Lower leg skin (tissue), 4 donors: Measurements from ENCODE around the gene PLEKHM3. TPM values are rescaled to one million over a fixed set of nuclear protein-coding genes. Genes with fewer than 3 reads are reported as not detected.

Source experiments
- DNase-seq, 2 donors: peaks; one replicate each; pipeline ENCODE4 v3.0.0-alpha.2; 2019; ENCODE audit warnings: low spot score in 2 of 2
- H3K4me3 ChIP-seq: fragments of 200-600 bp; sonication (generic); 2 replicates; pipeline ENCODE4 v1.5.1; 2017; ENCODE audit warnings: mild to moderate bottlenecking, low read depth; ENCODE audit not compliant: poor library complexity, severe bottlenecking
- CTCF ChIP-seq, 3 donors: fragments of 450-650 bp; IDR thresholded peaks; one replicate each; pipeline ENCODE4 v1.5.1; 2016; ENCODE audit warnings: antibody characterized with exemption in 3 of 3, mild to moderate bottlenecking in 3 of 3, moderate library complexity in 2 of 3
- POLR2A ChIP-seq, 2 donors: fragments of 450-650 bp; IDR thresholded peaks; one replicate each; pipeline ENCODE4 v1.6.1; 2016 to 2017; ENCODE audit warnings: antibody characterized with exemption in 2 of 2, mild to moderate bottlenecking in 1 of 2, moderate library complexity in 1 of 2
- WGBS, 2 donors: methylation state at CpG; one replicate each; pipeline ENCODE4 v1.1.5; 2018; 5-methylcytosine and 5-hydroxymethylcytosine counted together
- intact Hi-C: fragments of 100-400 bp; cut with DNase I; formaldehyde crosslinking; loops from one replicate; pipeline ENCODE4 v1.15.0; 2023; ENCODE audit warnings: low total_unique reads
- total RNA-seq, 4 donors: library from RNA; depleted of rRNA; stranded (reverse); fragments of >200 nt; gene quantifications; one replicate each; pipeline ENCODE4 v1.1.0, GENCODE V29; 2016

The PLEKHM3 gene
- total RNA-seq, 4 donors from 2014 or later: 18.3 to 22.2 (median 19.4) TPM

- intact Hi-C loops: no loop called here
- WGBS, 2 donors: 72 to 74% methylated on average over 5 of the region's 5 CpGs
- no peak for DNase-seq
- no peak for TF ChIP-seq CTCF (IDR thresholded peaks at IDR 0.05)
- no peak for TF ChIP-seq POLR2A (IDR thresholded peaks at IDR 0.05)
- no peak overlapping the region for H3K4me3 ChIP-seq
These were observed 219.6 kb downstream of the PLEKHM3 start for GRCh38 chr2:207805566-207806226.

DNA sequence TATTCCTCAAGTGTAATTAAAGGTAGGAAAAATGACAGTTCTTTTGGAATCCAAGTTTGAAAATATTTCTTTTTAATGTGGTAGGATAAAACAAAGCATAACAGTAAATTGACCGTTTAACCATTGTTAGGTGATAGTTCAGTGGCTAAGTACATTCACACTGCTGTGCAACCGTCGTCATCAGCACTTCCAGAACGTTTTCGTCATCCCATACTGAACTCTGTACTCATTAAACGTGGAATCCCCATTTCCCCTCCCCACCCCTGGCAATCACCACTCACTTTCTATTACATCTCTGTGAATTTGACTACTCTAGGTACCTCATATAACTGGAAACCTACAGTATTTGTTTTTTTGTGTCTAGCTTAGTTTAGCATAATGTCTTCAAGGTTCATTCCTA, 222.7 kb downstream of the PLEKHM3 start:
- no peak for TF ChIP-seq POLR2A (IDR thresholded peaks at IDR 0.05)
- intact Hi-C loops: no loop called here
- no peak for DNase-seq
- H3K4me3 ChIP-seq: no peak overlapping the region
- 81 to 82% methylated on average over 6 of the region's 6 CpGs for WGBS, 2 donors

GRCh38 chr2:207801259-207801658, 224.1 kb downstream of the PLEKHM3 start:
- intact Hi-C loops: no loop called here
- 21 to 35% methylated on average over 3 of the region's 3 CpGs for WGBS, 2 donors
- no peak for TF ChIP-seq CTCF (IDR thresholded peaks at IDR 0.05)
- no peak for TF ChIP-seq POLR2A (IDR thresholded peaks at IDR 0.05)

DNA sequence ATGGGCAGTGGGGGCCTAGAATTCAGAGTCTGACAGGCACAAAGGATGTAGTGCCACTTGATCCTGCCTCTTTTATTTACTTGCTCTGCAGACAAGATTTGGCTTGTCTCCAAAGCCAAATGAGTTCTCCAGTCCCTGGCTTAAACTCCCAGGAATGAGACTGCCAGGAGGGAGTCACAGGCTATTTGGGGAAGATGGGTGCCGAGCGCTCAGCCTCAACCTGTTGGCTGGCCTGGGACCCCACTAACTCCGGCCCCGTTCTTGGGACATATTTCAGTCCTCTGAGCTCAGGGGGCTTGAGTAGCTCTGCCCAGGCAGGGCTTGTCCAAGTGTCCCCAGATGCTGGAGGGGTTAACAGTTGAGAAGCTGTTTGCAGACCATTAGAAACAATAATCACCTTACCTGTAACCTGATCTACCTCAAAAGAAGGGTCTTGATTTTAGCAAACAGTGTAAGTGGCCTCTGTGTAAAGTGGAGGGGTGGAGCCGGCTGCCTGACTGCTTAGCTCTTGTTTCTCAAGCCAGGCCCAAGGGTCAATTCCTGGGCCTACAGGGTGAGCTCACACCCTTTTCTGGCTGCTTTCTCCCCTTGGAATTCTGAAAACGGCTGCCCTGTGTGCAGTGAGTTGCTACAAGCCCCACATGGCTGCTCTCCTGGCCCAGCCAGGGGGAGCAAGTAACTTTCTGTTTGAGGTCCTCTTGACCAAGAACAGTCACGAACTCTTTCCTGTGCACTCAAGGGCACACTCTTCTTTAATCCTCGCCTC, 228.6 kb downstream of the PLEKHM3 start:
- DNase-seq: no peak
- no peak for TF ChIP-seq POLR2A (IDR thresholded peaks at IDR 0.05)
- TF ChIP-seq CTCF (IDR thresholded peaks at IDR 0.05): no peak
- H3K4me3 ChIP-seq: no peak overlapping the region
- 66% methylated on average over 8 of the region's 8 CpGs for WGBS, 2 donors
- intact Hi-C loops: no loop called here

More at GRCh38 chr2:207801259-207801658, 224.1 kb downstream of the PLEKHM3 start:
- H3K4me3 ChIP-seq: no peak overlapping the region
- DNase-seq: no peak

DNA sequence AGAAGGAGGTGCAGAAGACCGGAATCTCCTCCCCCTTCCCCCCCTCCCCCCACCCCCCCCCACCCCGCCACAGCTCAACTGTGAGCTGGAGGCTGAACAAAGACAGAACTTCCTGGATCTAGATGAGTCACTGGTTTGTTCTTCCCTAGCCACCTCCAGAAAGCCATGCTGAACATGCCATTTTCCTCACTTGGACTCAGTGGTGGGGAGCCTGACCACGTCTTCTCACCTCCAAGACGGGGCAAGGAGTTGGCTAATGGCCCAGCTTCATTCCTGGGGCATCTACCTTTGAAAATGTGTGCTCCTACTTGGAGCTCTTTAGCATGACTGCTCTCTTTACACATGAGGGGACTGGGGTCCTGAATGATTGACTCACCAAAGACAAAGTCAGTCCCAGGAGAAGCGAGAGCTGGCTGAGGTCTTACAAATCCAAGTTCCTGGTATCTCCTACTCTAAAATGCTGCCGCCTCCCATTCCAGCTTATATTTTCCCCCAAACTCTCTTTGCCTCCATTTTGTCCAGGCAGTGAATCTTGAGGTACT, 233.0 kb downstream of the PLEKHM3 start:
- TF ChIP-seq CTCF (IDR thresholded peaks at IDR 0.05): no peak
- TF ChIP-seq POLR2A (IDR thresholded peaks at IDR 0.05): no peak
- 44 to 51% methylated on average over 6 of the region's 6 CpGs for WGBS, 2 donors
- no peak overlapping the region for H3K4me3 ChIP-seq
- no peak for DNase-seq
- intact Hi-C loops: no loop called here

DNA sequence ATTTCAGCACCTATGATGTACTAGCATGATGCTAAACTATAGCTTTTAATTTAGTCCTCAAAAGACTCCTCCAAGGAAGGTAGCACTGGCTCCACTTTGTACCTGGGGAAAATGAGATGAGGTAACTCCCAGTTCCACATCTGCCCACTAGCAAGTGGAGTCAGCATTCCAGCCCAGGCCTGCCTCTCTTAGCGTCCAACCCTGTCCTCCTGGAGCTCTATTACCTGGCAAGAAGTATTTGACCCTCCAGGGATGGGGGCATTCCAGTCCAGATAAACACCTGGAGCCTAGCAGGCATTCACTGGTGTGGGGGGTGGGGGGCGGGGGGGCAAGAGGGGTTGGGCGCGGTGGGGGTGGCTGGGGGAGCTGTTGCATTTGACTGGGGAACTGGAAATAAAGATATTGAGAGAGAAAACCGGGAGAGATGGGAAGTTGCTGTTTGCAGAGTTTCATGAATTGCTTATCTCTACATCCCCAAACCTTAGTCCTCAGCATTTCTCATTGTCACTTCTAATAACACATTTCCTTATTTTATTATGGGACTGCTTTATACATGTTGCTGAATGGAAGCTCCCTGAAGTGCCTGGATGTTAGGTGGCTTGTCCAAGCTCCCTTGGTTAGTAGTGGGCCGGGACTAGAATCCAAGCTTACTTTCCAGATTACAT, 233.6 kb downstream of the PLEKHM3 start:
- TF ChIP-seq CTCF (IDR thresholded peaks at IDR 0.05) (no peak), POLR2A (IDR thresholded peaks at IDR 0.05) (no peak)
- no peak for DNase-seq
- 28 to 36% methylated on average over 6 of the region's 6 CpGs for WGBS, 2 donors
- intact Hi-C loops: no loop called here
- no peak overlapping the region for H3K4me3 ChIP-seq
